A549 (cell line): ENCODE results near the gene SVIP.

ENCODE experiments used
- FOSL2 ChIP-seq, 2 experiments: fragments of 450-650 bp in 1 of 2; fragments of >200 bp in 1 of 2; sonication (Bioruptor Twin) in 1 of 2; formaldehyde crosslinking; IDR thresholded peaks; 2 replicates each; pipeline versions ENCODE4 v1.5.0 to v1.6.1; 2016 to 2020; ENCODE audit warnings: mild to moderate bottlenecking in 1 of 2, moderate library complexity in 1 of 2
- MAFK ChIP-seq: fragments of 450-650 bp; IDR thresholded peaks from 2 replicates; pipeline ENCODE4 v1.6.1; 2014; ENCODE audit not compliant: partially characterized antibody
- TF ChIP-seq, protein P1 (sequence below): fragments of >200 bp; sonication (Bioruptor Twin); formaldehyde crosslinking; IDR thresholded peaks from 3 replicates; pipeline ENCODE4 v1.5.1; 2016
- TF ChIP-seq, protein P2 (sequence below): fragments of 200-600 bp; sonication (generic); IDR thresholded peaks from 2 replicates; pipeline ENCODE4 v1.6.1; 2016; ENCODE audit warnings: antibody characterized with exemption, mild to moderate bottlenecking, moderate library complexity

DNA sequence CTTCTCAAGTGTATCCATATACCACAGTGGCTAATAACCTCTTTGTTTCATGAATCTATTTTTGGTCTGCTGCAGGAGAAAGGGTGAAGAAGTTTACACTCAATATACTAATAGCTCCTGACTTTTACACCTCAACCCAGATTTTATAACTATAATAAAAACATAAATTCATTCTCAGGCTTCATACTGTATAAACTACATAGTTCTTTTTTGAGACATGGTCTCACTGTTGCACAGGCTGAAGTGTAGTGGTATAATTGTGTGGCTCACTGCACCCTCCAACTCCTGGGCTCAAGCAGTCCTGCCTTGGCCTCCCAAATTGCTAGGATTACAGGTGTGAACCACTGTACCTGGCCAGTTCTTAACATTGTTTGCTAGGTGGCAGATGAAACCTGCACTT, 48.4 kb upstream of the SVIP start:
- no peak for TF ChIP-seq FOSL2 (IDR thresholded peaks at IDR 0.05)
- no peak for TF ChIP-seq FOSL2 (CRISPR knock-in tag; IDR thresholded peaks at IDR 0.05)
- TF ChIP-seq, protein P1, sequence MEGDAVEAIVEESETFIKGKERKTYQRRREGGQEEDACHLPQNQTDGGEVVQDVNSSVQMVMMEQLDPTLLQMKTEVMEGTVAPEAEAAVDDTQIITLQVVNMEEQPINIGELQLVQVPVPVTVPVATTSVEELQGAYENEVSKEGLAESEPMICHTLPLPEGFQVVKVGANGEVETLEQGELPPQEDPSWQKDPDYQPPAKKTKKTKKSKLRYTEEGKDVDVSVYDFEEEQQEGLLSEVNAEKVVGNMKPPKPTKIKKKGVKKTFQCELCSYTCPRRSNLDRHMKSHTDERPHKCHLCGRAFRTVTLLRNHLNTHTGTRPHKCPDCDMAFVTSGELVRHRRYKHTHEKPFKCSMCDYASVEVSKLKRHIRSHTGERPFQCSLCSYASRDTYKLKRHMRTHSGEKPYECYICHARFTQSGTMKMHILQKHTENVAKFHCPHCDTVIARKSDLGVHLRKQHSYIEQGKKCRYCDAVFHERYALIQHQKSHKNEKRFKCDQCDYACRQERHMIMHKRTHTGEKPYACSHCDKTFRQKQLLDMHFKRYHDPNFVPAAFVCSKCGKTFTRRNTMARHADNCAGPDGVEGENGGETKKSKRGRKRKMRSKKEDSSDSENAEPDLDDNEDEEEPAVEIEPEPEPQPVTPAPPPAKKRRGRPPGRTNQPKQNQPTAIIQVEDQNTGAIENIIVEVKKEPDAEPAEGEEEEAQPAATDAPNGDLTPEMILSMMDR, result no peak
- no peak for TF ChIP-seq MAFK
- TF ChIP-seq, protein P2, sequence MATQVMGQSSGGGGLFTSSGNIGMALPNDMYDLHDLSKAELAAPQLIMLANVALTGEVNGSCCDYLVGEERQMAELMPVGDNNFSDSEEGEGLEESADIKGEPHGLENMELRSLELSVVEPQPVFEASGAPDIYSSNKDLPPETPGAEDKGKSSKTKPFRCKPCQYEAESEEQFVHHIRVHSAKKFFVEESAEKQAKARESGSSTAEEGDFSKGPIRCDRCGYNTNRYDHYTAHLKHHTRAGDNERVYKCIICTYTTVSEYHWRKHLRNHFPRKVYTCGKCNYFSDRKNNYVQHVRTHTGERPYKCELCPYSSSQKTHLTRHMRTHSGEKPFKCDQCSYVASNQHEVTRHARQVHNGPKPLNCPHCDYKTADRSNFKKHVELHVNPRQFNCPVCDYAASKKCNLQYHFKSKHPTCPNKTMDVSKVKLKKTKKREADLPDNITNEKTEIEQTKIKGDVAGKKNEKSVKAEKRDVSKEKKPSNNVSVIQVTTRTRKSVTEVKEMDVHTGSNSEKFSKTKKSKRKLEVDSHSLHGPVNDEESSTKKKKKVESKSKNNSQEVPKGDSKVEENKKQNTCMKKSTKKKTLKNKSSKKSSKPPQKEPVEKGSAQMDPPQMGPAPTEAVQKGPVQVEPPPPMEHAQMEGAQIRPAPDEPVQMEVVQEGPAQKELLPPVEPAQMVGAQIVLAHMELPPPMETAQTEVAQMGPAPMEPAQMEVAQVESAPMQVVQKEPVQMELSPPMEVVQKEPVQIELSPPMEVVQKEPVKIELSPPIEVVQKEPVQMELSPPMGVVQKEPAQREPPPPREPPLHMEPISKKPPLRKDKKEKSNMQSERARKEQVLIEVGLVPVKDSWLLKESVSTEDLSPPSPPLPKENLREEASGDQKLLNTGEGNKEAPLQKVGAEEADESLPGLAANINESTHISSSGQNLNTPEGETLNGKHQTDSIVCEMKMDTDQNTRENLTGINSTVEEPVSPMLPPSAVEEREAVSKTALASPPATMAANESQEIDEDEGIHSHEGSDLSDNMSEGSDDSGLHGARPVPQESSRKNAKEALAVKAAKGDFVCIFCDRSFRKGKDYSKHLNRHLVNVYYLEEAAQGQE, result no peak
